Left lobe of liver (tissue), 2 donors: ENCODE results near the gene IQUB. TPM values are rescaled to one million over a fixed set of nuclear protein-coding genes. Genes with fewer than 3 reads are reported as not detected.
"Not testable (repeated sequence)": the region's sequence is repeated elsewhere in the genome, so short reads cannot be mapped to it uniquely, and the experiment has no call there.

Source experiments
- ATAC-seq: fragments of 200-7000 bp; cut with Tn5 transposase; one replicate; pipeline ENCODE4 v1.9.1; 2020; ENCODE audit warnings: mild to moderate bottlenecking, moderate library complexity
- DNase-seq: peaks from one replicate; pipeline ENCODE4 v3.0.0-alpha.2; 2020; ENCODE audit warnings: low spot score
- total RNA-seq: library from RNA; stranded (reverse); gene quantifications from one replicate; pipeline ENCODE4 v1.2.1, GENCODE V29; 2021
- donor health status: DM: no; HTN: no; CAD: no; lungs with moderate emphysema.
- donor health status: DM: no; HTN: yes; CAD: no.

IQUB gene
- total RNA-seq, 1 donor from 2014 or later, result 0.15 TPM

DNA sequence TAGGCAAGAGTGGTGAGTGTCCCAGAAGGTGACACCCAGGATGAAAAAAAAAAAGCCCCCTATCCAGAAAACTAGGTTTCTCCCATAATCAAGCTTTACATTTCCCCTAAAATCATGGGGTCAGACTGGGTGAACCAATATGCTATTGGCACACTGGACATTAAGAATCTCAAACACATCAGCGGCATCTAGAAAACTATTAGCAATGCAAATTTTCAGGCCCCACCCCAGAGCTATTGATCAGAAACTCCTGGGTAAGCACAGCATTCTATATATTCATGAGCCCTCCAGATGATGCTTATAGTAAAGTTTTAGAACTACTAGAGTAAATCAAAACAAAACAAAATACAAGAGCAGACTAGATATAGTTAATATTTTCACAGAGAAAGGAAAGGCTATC lies 36.4 kb downstream of the IQUB start:
- ATAC-seq, result no peak
- no peak for DNase-seq

GRCh38 chr7:123494193-123494796 lies 40.1 kb downstream of the IQUB start:
- ATAC-seq (peak; percentile 59), DNase-seq (no peak)

DNA sequence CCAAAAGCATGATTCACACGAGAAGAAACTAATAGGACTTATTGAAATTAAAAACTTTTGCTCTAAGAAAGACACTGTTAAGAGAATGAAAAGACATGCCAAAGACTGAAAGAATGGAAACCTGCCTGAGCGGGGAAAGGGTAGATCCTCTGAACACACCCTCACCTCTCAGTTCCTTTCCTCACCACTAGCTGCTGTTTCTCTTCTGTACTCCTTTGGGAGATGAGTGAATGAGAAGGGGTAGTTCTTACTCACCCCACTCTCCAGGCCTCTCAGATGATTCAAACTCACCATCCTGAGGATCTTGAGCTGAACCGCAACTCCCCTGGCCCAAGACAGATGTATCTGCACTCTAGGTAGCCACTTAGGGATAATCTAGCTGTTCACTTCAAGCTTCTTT lies 41.9 kb downstream of the IQUB start:
- DNase-seq (no peak), ATAC-seq (no peak)

GRCh38 chr7:123485721-123486120 lies 48.7 kb downstream of the IQUB start:
- ATAC-seq (no peak), DNase-seq (no peak)

GRCh38 chr7:123485187-123485586 lies 49.2 kb downstream of the IQUB start:
- DNase-seq (no peak), ATAC-seq (no peak)

DNA sequence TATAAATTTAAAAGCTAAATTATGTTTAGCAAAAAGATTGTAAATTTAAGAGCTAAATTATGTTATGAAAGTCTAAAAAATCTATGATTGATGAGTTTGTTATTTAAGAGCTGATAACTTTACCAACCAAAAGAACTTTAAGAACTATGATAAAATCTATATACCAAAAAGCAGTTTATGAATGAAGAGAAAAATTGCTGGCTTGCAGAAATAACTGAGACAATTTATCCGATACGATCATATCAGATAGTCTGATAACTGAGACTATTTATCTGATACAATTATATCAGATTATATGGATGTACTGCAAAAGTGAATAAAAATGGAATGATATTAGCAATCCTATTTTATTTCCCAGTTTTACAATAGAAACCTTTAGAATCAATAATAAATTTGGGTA lies 50.2 kb downstream of the IQUB start:
- no peak for ATAC-seq
- no peak for DNase-seq

DNA sequence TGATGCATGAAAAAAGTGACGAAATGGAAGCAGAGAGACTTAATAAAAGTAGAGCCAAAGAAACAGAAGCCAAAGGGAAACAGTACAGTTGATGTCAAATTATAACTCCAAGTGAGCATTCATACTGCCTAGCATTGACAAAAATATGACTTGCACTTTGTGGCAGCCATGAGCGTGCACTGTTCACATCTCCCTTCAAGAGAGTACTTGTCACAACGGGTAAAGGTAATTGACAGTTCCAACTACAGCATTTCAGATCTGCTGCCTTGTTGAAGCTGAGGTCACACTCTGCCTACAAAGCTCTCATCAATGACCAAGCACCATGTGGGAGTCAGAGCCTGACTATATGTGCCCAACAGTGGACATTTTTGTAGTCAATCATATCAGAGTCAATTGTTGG lies 54.3 kb downstream of the IQUB start:
- DNase-seq, result no peak
- ATAC-seq, result no peak

GRCh38 chr7:123478056-123478455 lies 56.3 kb downstream of the IQUB start:
- not testable (repeated sequence) for ATAC-seq, DNase-seq

DNA sequence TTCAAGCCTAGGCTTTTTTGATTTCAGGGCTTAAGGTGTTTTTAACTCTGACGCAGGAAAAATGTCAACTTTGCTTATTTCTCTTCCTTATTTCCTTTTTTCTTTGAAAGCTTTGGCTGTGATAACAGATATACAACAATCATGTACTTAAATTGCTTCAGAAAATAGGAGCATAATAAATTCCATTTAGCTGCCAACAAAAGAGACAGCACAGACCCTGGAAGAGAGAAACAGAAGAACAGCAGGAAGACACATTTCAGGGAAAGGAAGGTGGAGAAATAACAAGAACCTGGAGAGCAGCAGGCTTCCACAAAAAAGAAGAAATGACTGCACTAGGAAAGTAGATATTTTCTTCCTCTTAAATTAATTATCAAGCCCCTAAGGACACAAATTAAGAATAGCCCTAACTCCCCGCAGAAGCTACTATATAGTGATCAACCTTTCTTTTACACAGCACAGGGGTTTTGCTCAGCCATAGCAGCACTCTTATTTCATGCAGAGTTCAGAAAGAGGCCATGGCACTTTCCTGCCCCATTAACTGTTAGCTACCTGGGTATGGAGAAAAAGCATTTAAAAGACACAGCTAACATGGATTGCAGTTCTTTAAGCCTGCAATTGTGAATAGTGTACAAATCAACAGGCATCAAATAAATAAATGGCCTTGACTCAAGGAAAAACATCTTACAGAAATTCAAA lies 61.5 kb downstream of the IQUB start:
- ATAC-seq, result no peak
- DNase-seq, result no peak

GRCh38 chr7:123472327-123472726 lies 62.1 kb downstream of the IQUB start:
- ATAC-seq, result no peak

GRCh38 chr7:123468303-123468702 lies 66.1 kb downstream of the IQUB start:
- DNase-seq (no peak), ATAC-seq (no peak)

More at GRCh38 chr7:123472327-123472726, 62.1 kb downstream of the IQUB start:
- no peak for DNase-seq

DNA sequence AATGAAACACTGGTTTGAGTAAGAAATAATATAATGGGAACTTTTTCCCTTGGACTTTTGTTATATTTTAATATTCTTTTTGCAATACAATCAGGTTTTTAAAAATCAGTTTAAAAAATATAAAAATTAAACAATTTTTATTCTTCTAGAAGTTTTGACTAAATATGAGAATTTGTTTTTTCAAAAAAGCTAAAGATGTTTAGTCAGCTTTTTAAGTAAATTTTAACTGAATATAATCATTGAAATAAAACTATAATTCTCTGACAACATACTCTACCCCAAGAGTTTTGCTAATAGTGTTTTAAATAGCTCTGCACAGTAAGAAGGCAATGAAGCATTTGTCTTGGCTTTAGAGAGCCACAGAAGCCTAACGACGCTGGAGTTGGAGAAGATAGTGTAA lies 70.5 kb downstream of the IQUB start:
- no peak for ATAC-seq
- no peak for DNase-seq

GRCh38 chr7:123460616-123461015 lies 73.8 kb downstream of the IQUB start:
- no peak for DNase-seq
- ATAC-seq, result peak; percentile 29

DNA sequence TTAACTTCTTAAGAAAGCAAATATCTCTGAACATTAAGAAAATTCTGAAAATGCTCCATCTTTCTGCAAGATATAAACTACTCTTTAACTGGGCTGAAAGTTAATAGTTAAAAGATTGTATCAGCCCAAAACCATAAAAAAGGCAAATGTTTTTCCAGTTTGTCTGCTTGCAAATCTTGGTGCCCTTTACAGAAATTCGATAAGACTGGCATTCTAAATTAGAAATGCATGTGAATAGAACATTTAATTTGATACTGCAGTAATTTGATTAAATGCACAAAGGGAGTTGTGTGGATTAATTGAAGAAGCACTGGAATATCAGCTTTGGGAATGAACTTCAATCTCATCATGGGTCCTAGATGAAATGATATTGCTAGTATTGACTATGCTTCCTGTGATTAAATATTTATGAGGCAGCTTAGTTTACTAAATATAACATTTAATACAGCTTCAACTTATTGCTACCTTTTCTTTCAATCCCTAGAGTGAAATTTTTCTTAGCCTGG lies 78.4 kb downstream of the IQUB start:
- DNase-seq, result no peak
- ATAC-seq, result no peak

- no peak for ATAC-seq
- DNase-seq, result no peak
Observed at GRCh38 chr7:123440101-123440548, 94.3 kb downstream of the IQUB start.

DNA sequence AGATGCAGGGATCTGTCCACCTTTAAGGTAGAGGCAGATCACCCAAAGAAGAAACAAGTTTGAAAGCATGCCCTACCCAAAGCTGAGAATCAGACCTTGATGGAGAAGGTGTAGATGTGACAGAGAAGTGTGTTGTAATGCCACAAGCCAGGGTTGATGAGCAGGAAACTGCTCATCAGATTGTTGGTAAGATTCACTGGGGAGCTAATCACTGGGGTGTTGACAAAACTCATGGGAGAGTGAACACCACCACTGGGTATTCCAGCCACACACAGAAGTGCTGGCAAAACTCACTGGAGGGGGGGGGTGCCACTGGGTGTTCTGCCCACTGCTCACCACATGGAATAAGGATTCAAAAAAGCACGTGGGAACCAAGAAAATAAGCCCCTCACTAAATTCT lies 95.2 kb downstream of the IQUB start:
- no peak for ATAC-seq
- DNase-seq, result no peak

- DNase-seq (no peak), ATAC-seq (no peak)
Observed at GRCh38 chr7:123437447-123437995, 96.9 kb downstream of the IQUB start.

DNA sequence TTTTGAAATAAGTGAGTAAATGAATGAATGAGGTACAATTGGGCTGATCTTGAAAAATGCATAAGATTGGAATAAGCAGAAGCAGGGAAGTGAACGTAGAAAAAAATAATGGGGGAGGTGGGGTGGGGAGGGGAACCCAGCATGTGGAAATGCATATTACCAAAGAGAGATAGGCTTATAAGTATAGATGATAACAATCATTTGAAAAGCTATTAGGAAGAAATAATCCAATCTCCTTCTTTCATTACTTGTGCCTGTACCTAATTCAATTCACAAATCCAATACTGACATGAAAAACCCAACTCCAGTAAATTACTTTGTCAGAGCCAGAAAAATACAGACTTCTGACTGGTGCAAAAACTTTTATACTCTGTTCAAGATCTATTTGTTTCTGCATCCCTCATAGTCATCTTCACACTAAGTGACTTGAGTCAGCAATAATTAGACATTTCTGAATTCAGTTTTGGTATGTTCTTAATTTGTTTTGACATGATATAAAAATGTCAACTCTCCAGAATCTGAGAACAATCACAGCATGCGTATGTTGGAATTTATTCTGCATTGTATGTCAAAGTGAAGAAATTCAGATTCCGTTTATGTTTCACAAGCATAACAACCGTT lies 99.2 kb downstream of the IQUB start:
- no peak for DNase-seq
- ATAC-seq, result no peak

- ATAC-seq (no peak), DNase-seq (no peak)
Observed at GRCh38 chr7:123433665-123434064, 100.7 kb downstream of the IQUB start.

GRCh38 chr7:123432601-123433000 lies 101.8 kb downstream of the IQUB start:
- DNase-seq (no peak), ATAC-seq (no peak)

DNA sequence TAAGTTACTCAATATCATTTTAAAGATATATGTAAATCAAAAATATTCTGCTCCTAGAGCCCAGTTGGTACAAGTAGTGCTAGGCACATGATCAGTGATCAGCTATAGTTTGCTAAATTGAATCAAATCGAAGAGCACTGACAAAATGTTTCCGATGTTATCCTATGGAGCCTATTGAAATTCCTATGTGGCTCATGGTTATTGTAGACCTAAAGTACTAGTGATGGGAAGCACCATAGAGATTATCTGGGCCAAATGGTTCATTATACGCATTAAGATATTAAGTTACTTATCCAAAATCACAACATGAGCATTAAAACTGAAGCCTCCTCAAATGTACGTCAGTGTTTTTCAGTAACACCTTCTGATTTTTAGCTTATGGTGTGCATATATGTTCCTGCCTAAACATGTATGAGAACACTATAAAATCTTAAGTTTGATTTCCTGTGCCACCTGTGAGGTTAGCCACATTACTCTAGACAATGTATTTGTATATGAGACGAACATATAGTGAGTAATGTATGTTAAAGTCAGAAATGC lies 103.2 kb downstream of the IQUB start:
- DNase-seq (no peak), ATAC-seq (no peak)

GRCh38 chr7:123425246-123425645 lies 109.1 kb downstream of the IQUB start:
- ATAC-seq (no peak), DNase-seq (no peak)
